Pancreas (tissue), 10 donors: ENCODE data around the gene RIMS4. TPM values are rescaled to one million over a fixed set of nuclear protein-coding genes. Genes with fewer than 3 reads are reported as not detected.

Source experiments
- ATAC-seq, 4 donors: fragments of 200-7000 bp; cut with Tn5 transposase; one replicate each; pipeline versions ENCODE4 v1.8.0 to v1.9.1; 2020; ENCODE audit warnings: mild to moderate bottlenecking in 4 of 4, moderate library complexity in 4 of 4
- DNase-seq, 6 donors: peaks; one replicate each; pipeline ENCODE4 v3.0.0-alpha.2; 2020
- FAIRE-seq: peaks from 2 replicates; lab custom pipeline; 2012; peaks lifted over from hg19 to GRCh38; lab: Jason Lieb, UNC
- H3K27ac ChIP-seq, 4 donors: fragments of 200-600 bp; sonication (generic); 1 replicate in 3 of 4; 2 replicates in 1 of 4; pipeline versions ENCODE4 v1.5.0 to v1.8.0; 2020
- H3K27me3 ChIP-seq, 4 donors: fragments of 200-600 bp; one replicate each; pipeline ENCODE4 v1.8.0; 2021
- H3K36me3 ChIP-seq, 3 donors: fragments of 200-600 bp; sonication (generic) in 1 of 3; one replicate each; pipeline versions ENCODE4 v1.5.0 to v1.8.0; 2020 to 2021
- H3K4me1 ChIP-seq, 3 donors: fragments of 200-600 bp; one replicate each; pipeline ENCODE4 v1.8.0; 2021
- H3K4me3 ChIP-seq, 4 donors: fragments of 200-600 bp; sonication (generic) in 2 of 4; one replicate each; pipeline versions ENCODE4 v1.5.0 to v1.8.0; 2020 to 2021
- H3K9me3 ChIP-seq, 4 donors: fragments of 200-600 bp; one replicate each; pipeline ENCODE4 v1.8.0; 2021
- CTCF ChIP-seq, 4 donors: fragments of 200-600 bp; sonication (generic) in 3 of 4; IDR thresholded peaks; one replicate each; pipeline versions ENCODE4 v1.5.0 to v1.8.0; 2021; ENCODE audit warnings: antibody characterized with exemption in 4 of 4
- WGBS, 2 donors: extraction: QIAGEN DNeasy Blood & Tissue Kit; methylation state at CpG; one replicate each; pipeline ENCODE4 v1.1.7; 2013; 5-methylcytosine and 5-hydroxymethylcytosine counted together
- intact Hi-C, 3 donors: fragments of 100-400 bp; cut with DNase I; formaldehyde crosslinking; loops; one replicate each; pipeline versions ENCODE4 v1.11.1 to v1.14.2; 2022
- polyA plus RNA-seq, 2 donors: library from polyadenylated mRNA; stranded (reverse); fragments of 200-250 nt; gene quantifications; one replicate each; pipeline ENCODE4 v1.2.3, GENCODE V29; 2013
- total RNA-seq, 6 donors: library from RNA; stranded (reverse); fragmentation: NEBNext Ultra II Directional in 4 of 6; extraction: Animal tissue kit (Norgen Biotek cat#: 25700) in 4 of 6; gene quantifications; one replicate each; pipeline versions ENCODE4 v1.2.1 to v1.2.4, GENCODE V29; 2021 to 2023
- donor health status: healthy with polysubstance abuse.
- donor health status: DM: no; HTN: no; CAD: no; lungs with moderate emphysema.
- donor health status: DM: no; HTN: no; CAD: no.
- donor health status: control.
- donor health status: control.
- donor health status: Bipolar disorder and iron deficiency.
- donor health status: DM: yes; HTN: yes; CAD: no.
- donor health status: DM: no; HTN: no; CAD: no.
- donor health status: DM: no; HTN: no; CAD: no.
- donor health status: DM: yes; HTN: yes; CAD: no.

The RIMS4 gene
- total and polyA plus RNA-seq, 8 donors, result 0.03 to 0.20 (median 0.08) TPM; not detected in 1

GRCh38 chr20:44807051-44807683, 3.2 kb downstream of the RIMS4 start:
- DNase-seq, result no peak
- H3K9me3 ChIP-seq, result peaks cover 0 to 3% (median 0%) of the 10 kb centered on the region in 4 donors
- no peak for FAIRE-seq
- no peak for TF ChIP-seq CTCF (IDR thresholded peaks at IDR 0.05)
- H3K27ac ChIP-seq, result no peak overlapping the region
- no peak overlapping the region for H3K4me3 ChIP-seq
- no peak for ATAC-seq
- 53 to 64% methylated on average over 7 of the region's 7 CpGs for WGBS, 2 donors
- no peaks in the 10 kb centered on the region for H3K4me1 ChIP-seq
- H3K27me3 ChIP-seq, result peaks cover 0 to 8% (median 0%) of the 10 kb centered on the region in 4 donors
- intact Hi-C loops, result no loop called here
- H3K36me3 ChIP-seq, result no peaks in the 10 kb centered on the region

- Histone ChIP-seq H3K27me3 (peaks cover 0 to 8% (median 0%) of the 10 kb centered on the region in 4 donors), H3K27ac (no peak overlapping the region)
- peak in 1 of 4 donors; percentile 14 for ATAC-seq
Observed at GRCh38 chr20:44805979-44806620, 4.2 kb downstream of the RIMS4 start.

GRCh38 chr20:44805335-44805978, 4.9 kb downstream of the RIMS4 start:
- Histone ChIP-seq H3K27ac (no peak overlapping the region), H3K27me3 (peaks cover 0 to 8% (median 0%) of the 10 kb centered on the region in 4 donors), H3K4me1 (no peaks in the 10 kb centered on the region), H3K9me3 (no peaks in the 10 kb centered on the region), H3K36me3 (no peaks in the 10 kb centered on the region), H3K4me3 (no peak overlapping the region)
- ATAC-seq, result no peak
- no peak for FAIRE-seq
- TF ChIP-seq CTCF (IDR thresholded peaks at IDR 0.05), result no peak
- 54 to 62% methylated on average over 9 of the region's 9 CpGs for WGBS, 2 donors
- intact Hi-C loops, result no loop called here
- DNase-seq, result no peak

More at GRCh38 chr20:44805979-44806620, 4.2 kb downstream of the RIMS4 start:
- no peak for TF ChIP-seq CTCF (IDR thresholded peaks at IDR 0.05)
- WGBS, 2 donors, result 26 to 27% methylated on average over 9 of the region's 9 CpGs
- Histone ChIP-seq H3K36me3 (no peaks in the 10 kb centered on the region), H3K4me1 (no peaks in the 10 kb centered on the region), H3K4me3 (no peak overlapping the region), H3K9me3 (no peaks in the 10 kb centered on the region)
- intact Hi-C loops, result no loop called here
- DNase-seq, result no peak
- FAIRE-seq, result no peak

GRCh38 chr20:44803383-44803941, 6.9 kb downstream of the RIMS4 start:
- no peak overlapping the region for H3K4me3 ChIP-seq
- intact Hi-C loops, result no loop called here
- ATAC-seq (no peak), DNase-seq (no peak), FAIRE-seq (no peak)
- no peak for TF ChIP-seq CTCF (IDR thresholded peaks at IDR 0.05)
- no peaks in the 10 kb centered on the region for H3K4me1 ChIP-seq
- 44 to 45% methylated on average over 9 of the region's 9 CpGs for WGBS, 2 donors
- H3K27me3 ChIP-seq, result no peaks in the 10 kb centered on the region
- no peaks in the 10 kb centered on the region for H3K36me3 ChIP-seq
- H3K9me3 ChIP-seq, result no peaks in the 10 kb centered on the region
- no peak overlapping the region for H3K27ac ChIP-seq
